MCF 10A (cell line): ENCODE data around the gene ABCB9. TPM values are rescaled to one million over a fixed set of nuclear protein-coding genes. Genes with fewer than 3 reads are reported as not detected.

Experiments used
- BruUV-seq: library from RNA; stranded (reverse); fragments of 400-500 nt; replicated peaks from 2 replicates; lab custom pipeline; 2021; lab: Mats Ljungman, UMichigan
- CTCF ChIA-PET: fragments of 300-600 bp; sonication (Branson Sonifier 250); formaldehyde crosslinking; extraction: SDS; loops from one replicate; lab custom pipeline; 2021; ENCODE audit warnings: antibody characterized with exemption, inconsistent platforms; lab: Yijun Ruan, JAX
- POLR2A ChIA-PET: fragments of 300-600, 350-650 bp; sonication (Branson Sonifier 250); formaldehyde crosslinking; extraction: SDS; loops from one replicate; lab custom pipeline; 2020; ENCODE audit warnings: antibody characterized with exemption, inconsistent platforms; lab: Yijun Ruan, JAX
- DNase-seq: peaks from one replicate; pipeline ENCODE4 v3.0.0-alpha.2; 2018; ENCODE audit not compliant: unreplicated experiment
- H3K27ac Mint-ChIP-seq: one replicate; pipeline ENCODE4 v1.8.0; 2022; ENCODE audit warnings: mild to moderate bottlenecking, low read depth, mixed read lengths; ENCODE audit not compliant: unreplicated experiment
- H3K27me3 Mint-ChIP-seq: one replicate; pipeline ENCODE4 v1.8.0; 2022; ENCODE audit warnings: mixed read lengths; ENCODE audit not compliant: insufficient read depth, unreplicated experiment
- H3K36me3 Mint-ChIP-seq: one replicate; pipeline ENCODE4 v1.8.0; 2022; ENCODE audit warnings: mild to moderate bottlenecking, moderate library complexity, mixed read lengths; ENCODE audit not compliant: insufficient read depth, unreplicated experiment
- H3K4me1 Mint-ChIP-seq: one replicate; pipeline ENCODE4 v1.8.0; 2022; ENCODE audit warnings: mixed read lengths; ENCODE audit not compliant: insufficient read depth, unreplicated experiment
- H3K4me3 Mint-ChIP-seq: one replicate; pipeline ENCODE4 v1.8.0; 2022; ENCODE audit warnings: mild to moderate bottlenecking, moderate library complexity, mixed read lengths; ENCODE audit not compliant: unreplicated experiment
- H3K9me3 Mint-ChIP-seq: one replicate; pipeline ENCODE4 v1.8.0; 2022; ENCODE audit warnings: mixed read lengths; ENCODE audit not compliant: unreplicated experiment
- intact Hi-C: fragments of 100-400 bp; cut with micrococcal nuclease; formaldehyde crosslinking; loops from 2 replicates; pipeline ENCODE4 v1.14.1; 2022
- total RNA-seq: library from RNA; stranded (reverse); gene quantifications from 2 replicates; pipeline ENCODE4 v1.2.3, GENCODE V29; 2022
- TF ChIP-seq, protein P1 (sequence below): fragments of 200-600 bp; IDR thresholded peaks from one replicate; pipeline ENCODE4 v1.8.0; 2022; ENCODE audit warnings: antibody characterized with exemption, mild to moderate bottlenecking; ENCODE audit not compliant: unreplicated experiment

The ABCB9 gene
- total RNA-seq, 1 experiment from 2014 or later = 1.6 TPM

GRCh38 chr12:122985338-122986257 lies 19.3 kb upstream of the ABCB9 start:
- TF ChIP-seq, protein P1, sequence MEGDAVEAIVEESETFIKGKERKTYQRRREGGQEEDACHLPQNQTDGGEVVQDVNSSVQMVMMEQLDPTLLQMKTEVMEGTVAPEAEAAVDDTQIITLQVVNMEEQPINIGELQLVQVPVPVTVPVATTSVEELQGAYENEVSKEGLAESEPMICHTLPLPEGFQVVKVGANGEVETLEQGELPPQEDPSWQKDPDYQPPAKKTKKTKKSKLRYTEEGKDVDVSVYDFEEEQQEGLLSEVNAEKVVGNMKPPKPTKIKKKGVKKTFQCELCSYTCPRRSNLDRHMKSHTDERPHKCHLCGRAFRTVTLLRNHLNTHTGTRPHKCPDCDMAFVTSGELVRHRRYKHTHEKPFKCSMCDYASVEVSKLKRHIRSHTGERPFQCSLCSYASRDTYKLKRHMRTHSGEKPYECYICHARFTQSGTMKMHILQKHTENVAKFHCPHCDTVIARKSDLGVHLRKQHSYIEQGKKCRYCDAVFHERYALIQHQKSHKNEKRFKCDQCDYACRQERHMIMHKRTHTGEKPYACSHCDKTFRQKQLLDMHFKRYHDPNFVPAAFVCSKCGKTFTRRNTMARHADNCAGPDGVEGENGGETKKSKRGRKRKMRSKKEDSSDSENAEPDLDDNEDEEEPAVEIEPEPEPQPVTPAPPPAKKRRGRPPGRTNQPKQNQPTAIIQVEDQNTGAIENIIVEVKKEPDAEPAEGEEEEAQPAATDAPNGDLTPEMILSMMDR = no peak
- CTCF ChIA-PET = no interaction called here
- Mint-ChIP-seq H3K27ac (no peak overlapping the region), H3K36me3 (peaks cover 33% of the 10 kb centered on the region), H3K9me3 (no peaks in the 10 kb centered on the region), H3K4me1 (peaks cover 5% of the 10 kb centered on the region), H3K27me3 (no peaks in the 10 kb centered on the region), H3K4me3 (no peak overlapping the region)
- intact Hi-C loops = no loop called here
- no peak for DNase-seq
- POLR2A ChIA-PET = no interaction called here
- BruUV-seq = no TSS peak

- ChIA-PET POLR2A (interaction anchor here (0.7 kb wide), 1 partner anchor 23 kb away, joined by 3 read pairs; no protein-coding TSS in a partner anchor), CTCF (interaction anchor here (0.6 to 0.7 kb wide), 2 partner anchors 58 to 135 kb away, joined by 3 read pairs; no protein-coding TSS in a partner anchor)
- intact Hi-C loops = loop anchor here (5.0 kb wide), 1 partner anchor 168 kb away; the partner anchor contains the start of gene PITPNM2
- BruUV-seq = no TSS peak
- TF ChIP-seq, protein P1 = no peak
- Mint-ChIP-seq H3K4me1 (peaks cover 5% of the 10 kb centered on the region), H3K27me3 (no peaks in the 10 kb centered on the region), H3K27ac (no peak overlapping the region), H3K36me3 (peaks cover 33% of the 10 kb centered on the region), H3K4me3 (no peak overlapping the region), H3K9me3 (no peaks in the 10 kb centered on the region)
- DNase-seq = no peak
Measured at GRCh38 chr12:122984612-122985337, 18.5 kb upstream of the ABCB9 start.

GRCh38 chr12:122983789-122984515 lies 17.7 kb upstream of the ABCB9 start:
- Mint-ChIP-seq H3K4me1 (peaks cover 5% of the 10 kb centered on the region), H3K4me3 (no peak overlapping the region), H3K27ac (no peak overlapping the region), H3K27me3 (no peaks in the 10 kb centered on the region), H3K9me3 (no peaks in the 10 kb centered on the region), H3K36me3 (peaks cover 33% of the 10 kb centered on the region)
- CTCF ChIA-PET = interaction anchor here (0.6 to 0.7 kb wide), 3 partner anchors 59 to 174 kb away, joined by 3 read pairs; no protein-coding TSS in a partner anchor
- TF ChIP-seq, protein P1 = no peak
- intact Hi-C loops = loop anchor here (5.0 kb wide), 1 partner anchor 168 kb away; the partner anchor contains the start of gene PITPNM2
- POLR2A ChIA-PET = no interaction called here
- no TSS peak for BruUV-seq
- no peak for DNase-seq
